Activated CD4-positive, CD25-positive, alpha-beta regulatory T cell treated with anti-CD3 and anti-CD28 coated beads, Interleukin-2, amount 50 U/mL, for 16 hours (primary cell): ENCODE measurements around the gene VTI1A.
"Not testable (repeated sequence)": the region's sequence is repeated elsewhere in the genome, so short reads cannot be mapped to it uniquely, and the experiment has no call there.

ENCODE experiments used
- DNase-seq: peaks from one replicate; pipeline ENCODE4 v3.0.0-alpha.2; 2020; ENCODE audit warnings: low read depth, low spot score

The VTI1A gene

DNA sequence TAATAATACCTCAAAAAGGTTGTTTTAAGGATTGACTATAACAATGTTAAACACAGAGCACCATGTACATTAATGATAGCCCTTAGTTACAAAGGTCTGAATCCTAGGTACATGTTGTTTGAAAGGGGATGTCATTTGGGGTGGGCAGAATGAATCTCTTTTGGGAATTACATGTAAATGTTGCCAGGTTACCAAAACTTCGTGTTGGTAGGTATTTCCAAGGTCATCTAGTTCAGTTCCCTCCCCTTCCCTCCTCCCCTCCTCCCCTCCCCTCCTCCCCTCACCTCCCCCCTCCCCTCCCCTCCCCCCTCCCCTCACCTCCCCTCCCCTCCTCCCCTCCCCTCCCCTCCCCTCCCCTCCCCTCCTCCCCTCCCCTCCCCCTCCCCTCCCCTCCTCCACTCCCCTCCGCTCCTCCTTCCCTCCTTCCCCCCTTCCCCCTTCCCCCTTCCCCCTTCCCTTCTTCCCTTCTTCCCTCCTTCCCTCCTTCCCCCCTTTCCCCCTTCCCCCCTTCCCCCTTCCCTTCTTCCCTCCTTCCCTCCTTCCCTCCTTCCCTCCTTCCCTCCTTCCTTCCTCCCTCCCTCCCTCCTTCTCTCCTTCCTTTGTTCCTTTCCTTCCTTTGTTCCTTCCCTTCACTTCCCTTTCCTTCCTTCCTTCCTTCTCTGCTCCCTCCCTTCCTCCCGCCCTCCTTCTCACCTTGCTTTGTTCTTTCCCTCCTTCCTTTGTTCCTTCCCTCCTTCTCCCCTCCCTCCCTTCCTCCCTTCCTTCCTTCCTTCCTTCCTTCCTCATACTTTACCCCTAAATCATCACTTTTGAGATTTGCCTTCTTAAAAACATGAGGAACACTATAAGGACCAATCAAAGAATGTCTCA, 8.1 kb downstream of the VTI1A start:
- DNase-seq, result no peak

DNA sequence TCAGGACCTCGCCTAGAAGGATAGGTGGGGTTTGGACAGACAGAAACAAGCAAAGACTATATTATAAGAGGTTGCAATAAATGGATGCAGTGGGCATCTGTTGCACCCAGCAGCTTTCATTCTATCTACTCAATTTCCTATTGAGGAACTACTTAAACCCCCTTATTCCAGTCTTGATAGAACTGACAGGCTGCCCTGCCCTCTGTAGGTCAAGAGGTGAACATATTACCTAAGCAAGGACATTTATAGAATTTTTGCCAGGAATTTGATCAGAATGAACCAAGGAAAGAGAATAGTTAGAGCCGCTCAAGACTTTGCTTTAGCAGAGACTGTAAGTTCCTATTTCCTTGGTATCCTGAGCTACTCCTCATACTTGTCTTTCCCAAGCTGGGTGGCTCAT, 9.5 kb downstream of the VTI1A start:
- no peak for DNase-seq

DNA sequence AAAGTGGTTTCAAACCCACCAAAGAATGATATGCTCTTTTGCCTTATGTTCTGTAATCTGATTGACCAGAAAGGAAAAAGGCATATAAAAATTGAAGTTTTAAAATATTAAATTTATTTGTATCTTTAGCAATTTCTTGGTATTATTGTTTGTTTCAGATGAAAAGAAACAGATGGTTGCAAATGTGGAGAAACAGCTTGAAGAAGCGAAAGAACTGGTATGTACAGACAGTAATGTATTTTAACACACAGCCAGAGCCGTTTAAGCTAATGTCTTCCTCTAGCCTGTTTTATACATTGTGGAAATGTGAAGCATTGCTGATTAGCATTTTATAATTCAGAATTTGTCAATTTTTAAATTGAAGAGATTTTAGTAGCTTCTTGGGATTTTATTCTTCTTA, 13.4 kb downstream of the VTI1A start:
- no peak for DNase-seq

DNA sequence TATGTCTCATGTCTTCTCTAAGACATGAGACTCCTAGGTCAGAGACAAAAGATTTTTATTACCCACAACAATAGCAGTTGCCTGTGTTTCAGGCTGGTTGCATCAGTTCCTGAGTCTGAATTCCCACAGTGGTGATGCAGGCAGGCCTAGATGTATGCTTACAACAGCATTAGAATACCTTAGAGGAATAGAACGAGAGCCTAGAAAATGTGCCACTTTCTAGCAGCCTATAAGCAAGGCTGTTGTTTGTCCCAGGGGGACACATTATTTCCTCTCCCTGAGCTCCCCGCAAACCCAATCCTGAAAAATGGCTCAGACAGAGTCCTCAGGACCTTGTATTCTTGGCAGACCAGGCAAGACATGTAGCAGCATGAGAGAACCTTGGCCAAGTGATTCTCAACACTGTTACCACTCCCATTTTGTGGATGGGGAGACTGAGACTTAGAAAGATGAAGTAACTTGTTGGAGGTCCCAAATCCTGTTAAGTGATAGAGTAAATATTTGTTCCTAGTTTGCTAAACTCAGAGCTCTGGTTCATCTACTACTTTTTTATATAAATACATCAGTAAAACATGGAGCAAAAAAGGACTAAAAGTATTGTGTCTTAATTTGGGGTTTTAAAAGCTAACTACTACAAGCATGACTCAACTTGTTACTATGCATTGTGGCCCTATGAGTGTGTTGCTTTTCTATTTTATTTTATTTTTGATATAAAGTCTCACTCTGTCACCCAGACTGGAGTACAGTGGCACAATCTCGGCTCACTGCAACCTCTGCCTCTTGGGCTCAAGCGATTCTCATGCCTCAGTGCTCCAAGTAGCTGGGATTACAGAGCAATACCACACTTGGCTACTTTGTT, 14.2 kb downstream of the VTI1A start:
- no peak for DNase-seq

DNA sequence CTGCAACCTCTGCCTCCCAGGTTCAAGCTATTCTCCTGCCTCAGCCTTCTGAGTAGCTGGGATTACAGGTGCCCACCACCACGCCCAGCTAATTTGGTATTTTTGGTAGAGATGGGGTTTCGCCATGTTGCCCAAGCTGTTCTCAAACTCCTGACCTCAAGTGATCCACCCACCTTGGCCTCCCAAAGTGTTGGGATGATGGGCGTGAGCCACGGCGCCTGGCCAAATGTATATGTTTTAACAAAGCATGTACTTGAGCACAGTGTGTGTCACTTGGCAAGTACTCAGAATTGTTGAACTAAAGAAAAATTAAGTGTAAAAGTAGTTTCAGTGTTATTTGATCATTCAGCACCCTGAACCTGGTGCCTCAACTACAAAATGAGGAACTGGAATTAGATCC, 17.1 kb downstream of the VTI1A start:
- not testable (repeated sequence) for DNase-seq

DNA sequence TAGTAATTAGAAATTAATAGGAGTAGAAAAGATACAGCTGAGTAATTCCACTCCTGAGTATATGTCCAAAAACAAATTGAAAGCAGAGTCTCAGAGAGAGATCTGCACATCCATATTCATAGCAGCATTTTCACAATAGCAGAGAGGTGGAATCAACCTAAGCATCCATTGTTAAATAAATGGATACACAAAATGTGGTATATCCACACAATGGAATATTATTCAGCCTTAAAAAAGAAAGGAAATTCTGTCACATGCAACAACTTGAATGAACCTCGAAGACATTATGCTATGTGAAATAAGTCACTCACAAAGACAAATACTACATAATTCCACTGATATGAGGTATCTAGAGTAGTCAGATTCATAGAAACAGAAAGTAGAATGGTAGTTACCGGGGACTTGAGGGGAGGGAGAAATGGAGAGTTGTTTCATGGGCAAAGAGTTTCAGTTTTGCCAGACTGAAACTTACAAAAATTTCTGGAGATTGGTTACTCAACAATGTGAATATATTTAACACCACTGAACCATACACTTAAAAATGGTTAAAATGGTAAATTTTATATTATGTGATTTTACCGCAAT, 18.4 kb downstream of the VTI1A start:
- no peak for DNase-seq

DNA sequence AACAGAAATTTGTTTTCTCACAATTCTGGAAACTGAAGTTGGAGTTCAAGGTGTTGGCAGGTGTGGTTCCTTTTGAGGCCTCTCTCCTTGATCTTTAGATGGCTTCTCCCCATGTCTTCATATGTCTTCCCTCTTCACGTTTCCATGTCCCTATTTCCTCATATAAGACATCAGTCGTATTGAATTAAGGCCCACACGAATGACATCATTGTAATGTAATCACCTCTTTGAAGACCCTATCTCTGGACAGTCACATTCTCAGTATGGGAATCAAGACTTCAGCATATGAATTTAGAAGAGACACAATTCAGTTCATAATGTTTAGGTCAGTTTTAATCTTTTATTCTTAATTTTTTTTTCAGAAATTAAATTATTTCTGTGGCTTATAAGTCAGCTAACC, 19.8 kb downstream of the VTI1A start:
- no peak for DNase-seq

DNA sequence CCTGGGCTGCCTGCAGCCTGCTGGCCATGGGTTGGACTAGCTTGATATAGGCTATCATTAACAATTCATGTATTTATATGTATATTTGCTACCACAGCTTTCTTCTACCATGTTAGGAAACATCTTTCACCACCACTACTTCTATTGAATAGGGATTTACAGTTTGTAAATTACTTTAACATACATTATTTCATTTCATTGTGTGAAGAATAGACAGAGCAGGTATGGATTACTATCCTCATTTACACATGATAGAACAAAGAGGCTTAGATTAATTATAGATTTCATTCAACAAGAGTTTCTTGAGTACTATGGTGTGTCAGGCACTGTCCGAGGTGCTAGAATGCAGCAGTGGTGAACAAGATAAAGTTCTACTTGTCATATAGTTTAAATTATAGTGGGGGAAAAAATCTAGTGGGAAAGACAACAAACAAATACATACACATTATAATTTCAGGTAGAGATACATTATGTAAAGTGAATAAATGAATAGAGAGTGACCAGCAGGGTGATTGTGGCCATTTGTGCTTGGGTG, 20.6 kb downstream of the VTI1A start:
- DNase-seq, result no peak

DNA sequence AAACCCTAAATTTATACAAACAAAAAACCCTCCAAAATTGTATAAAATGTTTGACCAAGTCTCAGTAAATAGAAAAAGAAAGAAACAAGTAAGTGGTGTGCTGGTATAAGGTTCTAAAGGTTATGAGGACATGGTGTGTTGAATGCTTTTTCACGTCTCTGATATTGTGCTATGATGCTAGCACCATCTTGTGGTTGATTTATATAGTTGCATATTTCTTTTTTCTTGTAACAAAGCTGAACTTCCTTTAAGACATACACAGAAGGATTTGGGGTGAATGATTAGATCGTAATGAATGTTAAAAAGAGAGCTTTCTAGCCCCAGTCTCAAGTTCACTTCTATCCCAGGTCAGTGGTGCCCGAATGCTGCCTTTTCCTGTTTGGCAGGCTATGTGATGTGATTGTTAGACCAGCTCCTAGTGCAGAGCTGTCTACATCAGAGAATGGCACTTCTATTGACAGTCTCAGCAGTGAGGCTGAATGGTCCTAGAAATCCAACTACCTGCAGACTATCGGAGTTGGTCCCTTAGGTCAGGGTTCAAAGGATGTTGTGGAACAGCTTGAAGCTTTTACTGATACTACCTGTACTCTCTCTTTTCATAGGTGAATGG, 25.0 kb downstream of the VTI1A start:
- DNase-seq, result no peak

DNA sequence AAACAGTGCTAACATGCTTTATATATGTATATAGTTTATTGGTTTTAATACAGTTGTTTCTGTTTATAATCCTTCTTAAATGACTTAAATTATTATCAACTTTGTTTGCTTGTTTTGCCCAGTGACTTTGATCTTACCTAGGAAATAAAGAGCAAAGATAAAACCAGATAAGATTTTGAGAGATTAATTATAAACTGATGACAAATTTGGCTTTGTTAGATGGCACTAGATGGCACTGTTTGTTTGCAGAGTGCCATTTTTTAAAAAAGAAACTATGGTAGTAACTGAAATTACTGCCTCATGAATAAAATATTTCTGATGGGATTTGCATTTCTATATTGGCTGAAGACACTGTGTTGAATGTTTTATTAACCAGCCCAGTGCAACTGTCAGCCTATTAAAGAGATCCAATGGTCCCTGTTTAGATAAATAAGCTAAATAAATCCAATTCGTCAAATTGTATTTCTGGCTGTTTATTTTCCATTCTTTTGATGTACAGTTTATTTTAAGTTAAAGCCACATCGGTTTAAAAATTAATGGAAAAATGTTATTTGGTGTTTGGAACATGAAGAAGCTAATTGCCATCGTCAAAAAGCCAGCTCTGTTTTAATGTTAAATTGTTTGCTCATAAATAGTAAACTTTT, 28.7 kb downstream of the VTI1A start:
- DNase-seq, result no peak

DNA sequence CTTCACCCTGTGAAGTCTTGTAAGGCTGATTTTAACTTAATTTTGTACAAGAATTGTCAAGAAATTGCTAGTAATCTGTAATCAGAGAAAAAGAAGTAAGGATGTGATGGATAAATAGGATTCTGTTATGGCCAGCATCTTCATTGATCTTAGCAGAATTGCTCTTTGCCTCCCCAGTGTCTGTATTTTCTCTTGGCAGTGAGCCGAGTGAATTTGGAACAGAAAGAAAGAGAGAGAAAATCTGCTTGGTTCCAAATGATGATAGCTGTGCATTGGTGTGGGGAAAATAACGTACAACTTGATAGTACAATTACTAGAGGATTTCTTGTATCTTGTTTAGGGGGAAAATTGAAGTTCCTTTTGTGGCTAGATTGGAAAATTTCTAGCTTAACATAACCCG, 34.6 kb downstream of the VTI1A start:
- no peak for DNase-seq

DNA sequence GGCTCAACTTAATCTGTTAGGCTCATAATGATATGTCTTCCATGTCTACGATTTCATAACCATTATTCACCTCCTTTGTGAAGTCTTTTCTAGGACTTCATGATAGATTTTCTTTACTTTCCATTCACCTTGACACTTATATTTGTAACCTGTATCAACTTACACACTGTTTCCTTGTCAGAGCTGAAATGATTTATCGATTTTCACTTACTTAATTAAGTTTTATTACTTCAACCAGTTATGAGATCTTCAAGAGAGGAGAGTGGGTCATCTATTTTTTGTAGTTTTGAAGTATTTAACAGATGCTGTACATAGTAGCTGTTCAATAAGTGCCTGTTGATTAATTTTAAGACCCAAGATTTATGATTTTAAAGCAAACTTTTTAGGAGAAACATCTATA, 37.4 kb downstream of the VTI1A start:
- DNase-seq, result no peak

DNA sequence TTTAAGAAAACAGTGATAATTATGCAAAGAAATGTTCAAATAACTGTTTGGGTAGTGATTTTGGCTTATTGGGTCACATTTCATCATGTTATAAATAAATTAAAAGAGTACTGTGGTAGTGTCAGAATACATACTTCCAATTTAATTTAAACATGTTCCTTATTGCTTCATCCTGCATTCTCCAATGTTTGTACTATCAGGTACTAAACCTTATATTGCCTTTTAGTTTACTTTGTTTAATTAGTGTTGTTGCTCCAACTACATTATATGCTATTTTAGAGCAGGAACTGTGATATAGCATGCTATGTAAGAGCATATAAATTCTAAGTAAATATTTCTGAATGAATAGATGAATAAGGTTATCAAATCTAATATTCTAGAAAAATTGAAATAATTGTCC, 40.9 kb downstream of the VTI1A start:
- DNase-seq, result no peak

DNA sequence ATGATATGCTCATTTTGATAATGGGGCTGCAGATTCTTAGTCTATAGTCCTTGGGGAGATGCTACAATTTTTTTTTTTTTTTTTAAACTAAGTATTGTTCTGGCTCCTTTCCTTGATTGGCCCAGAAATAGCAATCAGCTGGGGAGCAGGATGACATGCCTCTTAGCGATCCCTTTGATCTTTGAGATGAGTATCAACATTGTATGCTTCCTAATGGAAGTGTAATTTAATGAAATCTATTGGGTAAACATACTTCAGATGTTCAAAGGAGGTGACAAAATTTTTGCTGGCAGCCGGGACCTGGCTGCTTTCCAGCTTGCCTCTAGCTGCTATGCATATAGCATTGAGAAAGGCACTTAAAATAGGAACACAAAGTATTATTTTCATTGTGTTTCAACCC, 43.5 kb downstream of the VTI1A start:
- DNase-seq, result no peak

DNA sequence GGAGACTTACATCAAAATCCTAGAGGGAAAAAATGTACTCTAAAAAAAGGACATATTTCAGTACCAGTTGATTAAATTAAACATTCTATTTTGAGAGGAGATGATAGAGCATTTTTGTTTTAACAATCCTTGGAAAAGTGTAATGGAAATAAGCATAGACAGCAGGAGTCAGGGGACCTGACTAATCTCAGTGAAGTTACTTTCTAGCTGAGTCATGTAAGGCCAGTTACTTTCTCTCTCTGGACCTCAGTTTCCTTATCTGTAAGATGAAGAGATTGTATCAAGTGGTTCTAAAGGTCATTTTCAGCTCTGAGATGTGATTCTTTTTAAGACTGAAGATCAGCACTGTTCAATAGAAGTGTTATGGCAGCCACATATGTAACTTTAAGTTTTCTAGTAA, 44.1 kb downstream of the VTI1A start:
- DNase-seq, result no peak

DNA sequence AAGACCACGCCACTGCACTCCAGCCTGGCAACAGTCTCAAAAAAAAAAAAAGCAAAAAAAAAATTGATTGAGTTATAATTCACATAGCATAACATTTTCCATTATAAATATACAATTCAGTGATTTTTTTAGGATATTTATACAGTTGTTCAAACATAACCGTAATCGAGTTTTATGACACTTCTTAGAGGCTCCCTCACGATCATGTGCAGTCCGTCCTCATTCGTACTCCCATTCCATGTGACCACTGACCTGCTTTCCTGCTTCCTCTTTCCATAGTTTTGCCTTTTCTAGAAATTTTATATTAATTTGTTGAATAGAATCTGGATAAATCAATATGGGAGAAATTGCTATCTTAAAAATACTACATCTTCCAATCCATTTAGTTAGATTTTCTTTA, 45.7 kb downstream of the VTI1A start:
- no peak for DNase-seq

DNA sequence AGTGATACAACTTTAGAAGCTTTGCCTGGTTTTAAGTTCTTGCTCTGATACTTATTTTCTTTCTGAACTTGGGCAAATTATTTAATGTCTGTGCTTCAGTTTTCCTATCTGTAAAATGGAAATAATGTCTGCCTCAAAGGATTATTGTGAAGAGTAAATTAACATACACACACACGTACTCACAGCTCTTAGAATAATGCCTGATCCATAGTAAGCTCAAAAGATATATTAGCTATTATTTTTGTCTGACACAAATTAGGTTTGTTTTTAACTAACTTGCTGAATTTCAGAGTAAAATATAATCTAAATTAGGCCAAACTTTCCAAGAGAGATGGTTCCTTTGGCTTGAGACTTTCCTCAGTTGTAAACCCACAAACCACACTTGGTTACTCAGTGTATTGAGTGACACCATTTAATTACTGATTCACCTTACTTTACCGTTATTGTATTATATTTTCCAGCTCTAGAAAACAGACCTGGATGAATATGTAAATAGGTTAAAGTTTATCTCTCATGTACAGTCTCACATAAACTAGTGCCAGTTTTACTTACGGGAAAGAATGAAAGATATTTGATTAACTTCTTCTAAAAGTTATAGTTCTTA, 50.4 kb downstream of the VTI1A start:
- DNase-seq, result no peak

DNA sequence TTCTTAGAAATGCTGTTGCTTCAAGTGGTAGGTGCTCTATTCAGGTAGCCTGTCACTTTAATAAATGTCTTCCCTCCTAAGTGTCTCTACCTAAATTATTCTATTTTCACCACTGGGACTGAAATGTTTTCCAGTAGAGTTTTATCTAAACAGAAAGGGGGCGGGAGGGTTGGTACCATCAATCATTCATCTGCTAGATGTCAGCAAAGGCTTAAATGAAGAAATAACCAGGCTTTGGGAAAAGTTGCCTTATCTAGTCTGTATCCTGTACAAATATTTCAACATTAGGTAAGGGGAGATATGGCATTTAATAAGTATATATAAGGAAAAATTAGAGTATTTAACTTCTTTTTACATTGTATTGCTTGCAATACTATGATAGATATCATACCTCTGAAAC, 51.8 kb downstream of the VTI1A start:
- no peak for DNase-seq

DNA sequence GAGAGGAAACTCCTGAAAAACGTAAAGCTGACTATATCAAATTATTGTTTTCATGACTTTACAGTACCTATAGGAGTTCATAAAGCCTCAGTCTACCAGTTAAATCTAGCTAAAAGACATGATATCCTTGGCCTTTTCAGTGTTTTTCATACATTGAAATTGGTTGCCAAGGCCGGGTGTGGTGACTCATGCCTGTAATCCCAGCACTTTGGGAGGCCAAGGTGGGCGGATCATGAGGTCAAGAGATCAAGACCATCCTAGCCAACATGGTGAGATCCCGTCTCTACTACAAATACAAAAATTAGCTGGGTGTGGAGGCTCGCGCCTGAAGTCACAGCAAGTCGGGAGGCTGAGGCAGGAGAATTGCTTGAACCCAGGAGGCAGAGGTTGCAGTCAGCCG, 53.0 kb downstream of the VTI1A start:
- not testable (repeated sequence) for DNase-seq

DNA sequence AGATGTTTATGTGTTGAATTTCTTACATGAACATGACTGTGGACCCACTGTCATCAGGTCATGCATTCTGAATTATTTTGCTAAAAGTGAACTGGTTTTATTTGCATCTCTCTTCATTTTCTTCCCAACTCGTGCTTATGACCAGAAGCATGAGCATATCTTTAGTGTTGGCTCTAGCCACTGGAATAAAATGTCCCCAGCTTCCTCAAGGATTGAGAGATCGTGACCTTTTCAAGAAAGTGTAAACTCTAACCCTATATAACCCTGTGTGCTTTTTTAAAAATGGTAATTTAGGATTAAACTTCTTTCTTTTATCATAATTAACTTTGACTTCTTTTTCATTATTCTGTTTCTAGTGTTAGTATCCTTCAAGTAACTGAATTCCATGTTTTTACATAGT, 55.5 kb downstream of the VTI1A start:
- no peak for DNase-seq

DNA sequence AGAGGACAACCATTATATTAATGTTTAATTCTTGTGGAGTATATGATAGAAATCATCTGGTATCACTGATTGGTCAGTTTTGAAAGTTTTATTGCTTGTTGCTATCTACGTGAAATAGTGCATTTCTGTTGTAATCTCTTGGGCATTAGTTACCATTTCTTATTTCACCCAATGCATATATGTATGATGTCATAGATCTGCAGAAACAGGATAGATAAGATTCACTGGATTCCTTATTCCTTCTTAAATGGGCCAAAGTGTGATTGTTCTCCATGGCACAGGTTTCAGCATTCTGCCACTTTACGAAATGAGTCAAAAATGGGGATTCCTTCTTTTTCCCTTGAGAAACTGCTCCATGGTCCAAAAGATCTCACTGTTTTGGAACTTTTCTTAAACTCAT, 56.6 kb downstream of the VTI1A start:
- DNase-seq, result no peak
